Kidney (tissue), 14 donors: Measurements from ENCODE around the gene GNA15. TPM values are rescaled to one million over a fixed set of nuclear protein-coding genes. Genes with fewer than 3 reads are reported as not detected.

Source experiments
- DNase-seq, 5 donors: peaks; one replicate each; pipeline ENCODE4 v3.0.0-alpha.2; 2013 to 2020
- FAIRE-seq: peaks from 2 replicates; lab custom pipeline; 2012; peaks lifted over from hg19 to GRCh38; lab: Jason Lieb, UNC
- H3K27ac ChIP-seq, 2 donors: one replicate each; pipeline ENCODE4 v1.7.0; 2013; ENCODE audit warnings: low read depth in 2 of 2, low read length in 2 of 2, inconsistent platforms in 1 of 2
- H3K27me3 ChIP-seq: one replicate; pipeline ENCODE4 v1.7.1; 2013; ENCODE audit warnings: low read length, inconsistent platforms; ENCODE audit not compliant: control insufficient read depth, insufficient read depth
- H3K36me3 ChIP-seq, 3 donors: one replicate each; pipeline versions ENCODE4 v1.7.0 to v1.7.1; 2013; ENCODE audit warnings: low read length in 3 of 3, control low read depth in 1 of 3, inconsistent platforms in 1 of 3; ENCODE audit not compliant: insufficient read depth in 3 of 3, control insufficient read depth in 2 of 3
- H3K4me1 ChIP-seq, 3 donors: one replicate each; pipeline versions ENCODE4 v1.7.0 to v1.7.1; 2013; ENCODE audit warnings: low read length in 3 of 3, inconsistent platforms in 1 of 3, low read depth in 1 of 3; ENCODE audit not compliant: control insufficient read depth in 2 of 3, insufficient read depth in 2 of 3
- H3K4me3 ChIP-seq, 3 donors: one replicate each; pipeline versions ENCODE4 v1.7.0 to v1.8.1; 2013; ENCODE audit warnings: low read length in 3 of 3, control low read depth in 1 of 3, inconsistent platforms in 1 of 3
- H3K9ac ChIP-seq, 3 donors: one replicate each; pipeline versions ENCODE4 v1.7.0 to v1.7.1; 2013; ENCODE audit warnings: low read length in 3 of 3, control low read depth in 1 of 3, inconsistent platforms in 1 of 3
- H3K9me3 ChIP-seq, 3 donors: one replicate each; pipeline versions ENCODE4 v1.7.0 to v1.7.1; 2013; ENCODE audit warnings: low read length in 3 of 3, control low read depth in 1 of 3, inconsistent platforms in 1 of 3; ENCODE audit not compliant: control insufficient read depth in 2 of 3, insufficient read depth in 1 of 3
- CTCF ChIP-seq: IDR thresholded peaks from 3 replicates; pipeline ENCODE4 v1.5.1; 2012; ENCODE audit warnings: mild to moderate bottlenecking, moderate library complexity, borderline replicate concordance; ENCODE audit not compliant: insufficient read depth; ENCODE audit errors: extremely low read depth
- intact Hi-C: fragments of 100-400 bp; cut with DNase I; formaldehyde crosslinking; loops from one replicate; pipeline ENCODE4 v1.11.1; 2022
- polyA plus RNA-seq: library from polyadenylated mRNA; stranded (reverse); fragments of 350-450 nt; fragmentation: Illumina TruSeq; extraction: RNeasy Lipid Tissue Mini Kit (QIAGEN cat#74804); gene quantifications from one replicate; pipeline ENCODE4 v1.2.3, GENCODE V29; 2014; ENCODE audit warnings: low read depth, low replicate concordance; ENCODE audit not compliant: insufficient read depth
- total RNA-seq: library from RNA; stranded (reverse); fragmentation: NEBNext Ultra II Directional; extraction: Animal tissue kit (Norgen Biotek cat#: 25700); gene quantifications from one replicate; pipeline ENCODE4 v1.2.1, GENCODE V29; 2021
- donor health status: control.
- donor health status: control.
- donor health status: control.
- donor health status: control.
- donor health status: control.
- donor health status: DM: yes; HTN: yes; CAD: no.
- donor health status: Normal renal cell carcinoma (clear cell type).

The GNA15 gene
- total and polyA plus RNA-seq, 2 donors from 2014 or later, result 1.7 to 8.7 TPM

- peaks cover 0 to 37% (median 13%) of the 10 kb centered on the region in 3 donors for H3K4me1 ChIP-seq
These were observed 30.0 kb upstream of the GNA15 start for GRCh38 chr19:3105641-3106508.

GRCh38 chr19:3106509-3107141 is 29.2 kb upstream of the GNA15 start:
- H3K27ac ChIP-seq, result peak overlapping the region in 1 of 2 donors; percentile 11
- no peak for FAIRE-seq

More at GRCh38 chr19:3105641-3106508, 30.0 kb upstream of the GNA15 start:
- intact Hi-C loops, result loop anchor here (10.0 kb wide), 1 partner anchor 141 kb away; no protein-coding TSS in a partner anchor
- no peaks in the 10 kb centered on the region for H3K36me3 ChIP-seq
- no peak for FAIRE-seq
- no peak overlapping the region for H3K27ac ChIP-seq
- no peak for TF ChIP-seq CTCF
- peak in 1 of 5 donors; percentile 68 for DNase-seq
- H3K27me3 ChIP-seq, result no peaks in the 10 kb centered on the region
- no peaks in the 10 kb centered on the region for H3K9me3 ChIP-seq
- H3K4me3 ChIP-seq, result no peak overlapping the region
- H3K9ac ChIP-seq, result no peak overlapping the region

GRCh38 chr19:3107658-3108057 is 28.2 kb upstream of the GNA15 start:
- intact Hi-C loops, result loop anchor here (10.0 kb wide), 1 partner anchor 143 kb away; no protein-coding TSS in a partner anchor
- Histone ChIP-seq H3K36me3 (peaks cover 0 to 3% (median 0%) of the 10 kb centered on the region in 3 donors), H3K4me3 (no peak overlapping the region), H3K9me3 (no peaks in the 10 kb centered on the region), H3K9ac (no peak overlapping the region), H3K4me1 (peaks cover 0 to 28% (median 13%) of the 10 kb centered on the region in 3 donors), H3K27ac (peak overlapping the region; percentile 33 to 55), H3K27me3 (no peaks in the 10 kb centered on the region)
- DNase-seq (no peak), FAIRE-seq (no peak)
- TF ChIP-seq CTCF, result no peak

More at GRCh38 chr19:3106509-3107141, 29.2 kb upstream of the GNA15 start:
- Histone ChIP-seq H3K4me1 (peaks cover 0 to 32% (median 13%) of the 10 kb centered on the region in 3 donors), H3K36me3 (peaks cover 0 to 3% (median 0%) of the 10 kb centered on the region in 3 donors), H3K9ac (no peak overlapping the region), H3K9me3 (no peaks in the 10 kb centered on the region), H3K27me3 (no peaks in the 10 kb centered on the region), H3K4me3 (no peak overlapping the region)
- TF ChIP-seq CTCF, result no peak
- intact Hi-C loops, result loop anchor here (10.0 kb wide), 1 partner anchor 142 kb away; no protein-coding TSS in a partner anchor
- no peak for DNase-seq
